ENCODE measurements around the gene ANKZF1.
A peak's percentile ranks its signal among the peaks of the same experiment; 100 is the strongest.
"Not testable (repeated sequence)": the region's sequence is repeated elsewhere in the genome, so short reads cannot be mapped to it uniquely, and the experiment has no call there.

Gene ANKZF1

DNA sequence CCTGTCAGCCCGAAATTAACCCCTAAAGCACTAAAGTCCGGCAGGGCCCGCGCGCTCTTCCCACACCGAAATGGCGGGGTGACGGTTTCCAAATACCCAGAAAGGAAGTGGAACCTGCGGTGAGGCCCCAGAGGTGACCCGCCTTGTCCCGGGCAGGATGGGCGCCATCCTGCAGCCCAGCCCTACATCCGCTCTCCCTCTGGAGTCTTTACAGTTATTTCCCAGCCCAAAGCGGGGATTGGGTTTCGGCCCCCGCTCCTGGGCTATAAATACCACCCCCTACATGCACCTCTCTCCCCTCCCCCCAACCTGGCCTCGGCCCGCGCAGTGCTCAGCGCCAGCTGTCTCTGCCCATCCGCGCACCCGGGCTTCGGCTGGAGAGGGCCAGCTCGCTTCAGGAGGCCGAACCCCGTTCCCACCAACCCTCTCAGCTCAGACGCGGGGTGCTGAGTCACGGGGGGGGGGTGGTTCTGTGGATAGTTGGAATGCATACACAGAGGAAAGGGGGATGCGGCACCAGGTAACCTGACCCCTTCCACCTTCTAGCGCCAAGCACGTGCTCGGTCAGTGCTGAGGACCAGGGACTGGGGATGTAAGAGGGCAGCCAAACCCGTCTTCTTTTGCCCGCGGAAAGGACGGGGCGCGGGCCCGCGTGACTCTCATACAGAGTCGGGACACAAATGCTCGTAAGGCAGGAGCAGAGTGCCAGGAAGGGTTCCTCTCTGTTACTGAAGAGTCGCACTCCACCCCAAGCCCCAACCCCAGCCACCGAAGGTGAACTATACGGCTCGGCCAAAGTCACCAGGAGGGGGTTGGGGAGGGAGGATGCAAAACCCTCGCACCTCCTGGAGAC lies 23.5 kb downstream of the ANKZF1 start, which contains the start of gene TUBA4B:
Gene TUBA4B (plus strand): TSS at position 344 of the 853 bp plus-strand sequence. CDS start 165 bp downstream, at position 509.
- Histone ChIP-seq H3K9ac (ENCODE audit: insufficient read length) (peak within 1 kb of the TSS; percentile 60), H3K27ac (no peak within 1 kb of the TSS), H3K9me3 (ENCODE audit: low read depth, low read length) (no peaks in the 10 kb centered on the region), H3K4me3 (peak within 1 kb of the TSS; percentile 94), H3K36me3 (ENCODE audit: insufficient read depth, low read length) (no peaks in the 10 kb centered on the region; the same call in 1 of the 2 replicates)
- TF ChIP-seq POLR2AphosphoS5 (IDR thresholded peaks at IDR 0.05; ENCODE audit: borderline replicate concordance, low read depth, low read length) = no peak
- no peak for TF ChIP-seq EZH2 (IDR thresholded peaks at IDR 0.05)
- TF ChIP-seq FOXP2 (optimal IDR thresholded peaks at IDR 0.05; ENCODE audit: control extremely low read depth, extremely low read length, insufficient read depth) = no peak
- no peak for DNase-seq (ENCODE audit: low read depth, low spot score)

DNA sequence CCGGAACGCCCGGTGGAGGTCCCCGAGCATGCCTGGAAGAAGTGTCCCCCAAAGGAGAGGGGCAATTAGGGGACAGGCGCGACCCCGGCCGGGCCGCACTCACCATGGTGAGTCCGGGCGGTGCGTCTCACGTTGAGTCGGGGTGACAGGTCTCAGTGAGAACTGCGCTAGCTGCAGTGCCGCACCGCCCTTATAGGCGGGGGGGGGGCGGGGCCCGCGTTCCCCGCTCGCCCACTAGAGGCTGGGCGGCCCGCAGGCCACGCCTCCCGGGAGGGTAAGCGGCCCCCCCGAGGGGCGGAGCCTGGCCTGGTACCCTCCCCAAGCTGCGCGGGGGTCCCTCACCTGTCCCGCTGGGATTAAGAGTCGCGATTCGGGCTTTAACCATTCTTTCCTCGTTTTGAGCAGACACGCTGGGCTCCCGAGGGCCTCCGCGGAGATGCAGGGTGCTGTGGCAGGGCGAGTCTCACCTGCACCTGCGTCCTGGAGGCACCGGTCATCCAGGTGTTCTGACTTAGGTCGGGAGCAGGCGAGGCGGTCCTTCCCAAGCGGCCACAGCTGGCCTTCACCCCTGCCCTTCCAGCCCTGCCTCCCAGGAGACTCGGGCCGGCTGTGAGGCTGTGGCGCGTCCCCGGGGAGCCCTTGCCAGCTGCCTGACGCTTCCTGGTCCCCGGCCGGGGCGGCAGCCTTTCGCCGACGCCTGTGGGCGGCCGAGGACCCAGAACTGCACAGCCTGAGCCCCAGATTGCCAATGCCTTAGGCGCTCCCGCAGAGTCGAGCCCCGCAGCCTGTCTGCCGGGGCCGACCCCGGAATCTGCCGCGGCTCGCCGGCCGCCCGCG lies 24.4 kb downstream of the ANKZF1 start, which contains the start of gene TUBA4A:
Gene TUBA4A (minus strand): TSS at position 166 of the 837 bp plus-strand sequence. CDS start 60 bp downstream, at position 106.
- TF ChIP-seq EZH2 (IDR thresholded peaks at IDR 0.05) (peak; percentile 65), POLR2AphosphoS5 (IDR thresholded peaks at IDR 0.05; ENCODE audit: borderline replicate concordance, low read depth, low read length) (peak; percentile 79), FOXP2 (optimal IDR thresholded peaks at IDR 0.05; ENCODE audit: control extremely low read depth, extremely low read length, insufficient read depth) (no peak)
- H3K4me3 ChIP-seq = peak within 1 kb of the TSS; percentile 94
- no peaks in the 10 kb centered on the region; the same call in 1 of the 2 replicates for H3K36me3 ChIP-seq (ENCODE audit: insufficient read depth, low read length)
- no peak for DNase-seq (ENCODE audit: low read depth, low spot score)
- H3K9me3 ChIP-seq (ENCODE audit: low read depth, low read length) = no peaks in the 10 kb centered on the region
- H3K27ac ChIP-seq = no peak within 1 kb of the TSS
- H3K9ac ChIP-seq (ENCODE audit: insufficient read length) = peak within 1 kb of the TSS; percentile 60

DNA sequence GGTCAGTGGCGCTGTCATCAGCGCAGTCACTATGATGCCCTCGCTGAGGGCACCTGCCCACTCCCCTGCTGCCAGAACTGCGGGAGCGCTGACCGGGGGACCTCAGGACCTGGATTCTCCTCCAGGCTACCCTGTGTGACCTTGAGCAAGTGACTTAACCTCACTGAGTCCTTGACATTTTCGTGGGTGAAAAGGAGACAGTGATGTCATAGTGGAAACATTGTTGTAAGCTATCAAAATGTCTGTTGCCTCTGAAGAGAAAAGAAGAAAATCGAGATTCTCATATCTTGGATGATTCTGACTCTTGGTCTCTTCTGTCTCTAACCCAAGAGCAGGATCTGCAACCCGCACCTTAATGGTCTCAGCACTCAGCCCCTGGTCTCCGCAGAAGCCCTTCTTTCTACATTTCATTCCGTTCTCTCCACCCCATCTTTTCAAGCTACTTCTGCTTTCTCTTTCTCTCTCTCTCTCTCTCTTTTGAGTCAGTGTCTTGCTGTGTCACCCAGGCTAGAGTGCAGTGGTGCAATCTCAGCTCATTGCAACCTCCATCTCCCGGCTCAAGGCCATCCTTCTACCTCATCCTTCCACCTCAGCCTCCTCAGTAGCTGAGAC lies 25.1 kb downstream of the ANKZF1 start:
- Histone ChIP-seq H3K4me3 (peak overlapping the region; percentile 94), H3K9me3 (ENCODE audit: low read depth, low read length) (no peaks in the 10 kb centered on the region), H3K9ac (ENCODE audit: insufficient read length) (no peak overlapping the region), H3K27ac (no peak overlapping the region), H3K36me3 (ENCODE audit: insufficient read depth, low read length) (no peaks in the 10 kb centered on the region; the same call in 1 of the 2 replicates)
- no peak for DNase-seq (ENCODE audit: low read depth, low spot score)
- TF ChIP-seq FOXP2 (optimal IDR thresholded peaks at IDR 0.05; ENCODE audit: control extremely low read depth, extremely low read length, insufficient read depth) = no peak
- no peak for TF ChIP-seq EZH2 (IDR thresholded peaks at IDR 0.05)
- no peak for TF ChIP-seq POLR2AphosphoS5 (IDR thresholded peaks at IDR 0.05; ENCODE audit: borderline replicate concordance, low read depth, low read length)

DNA sequence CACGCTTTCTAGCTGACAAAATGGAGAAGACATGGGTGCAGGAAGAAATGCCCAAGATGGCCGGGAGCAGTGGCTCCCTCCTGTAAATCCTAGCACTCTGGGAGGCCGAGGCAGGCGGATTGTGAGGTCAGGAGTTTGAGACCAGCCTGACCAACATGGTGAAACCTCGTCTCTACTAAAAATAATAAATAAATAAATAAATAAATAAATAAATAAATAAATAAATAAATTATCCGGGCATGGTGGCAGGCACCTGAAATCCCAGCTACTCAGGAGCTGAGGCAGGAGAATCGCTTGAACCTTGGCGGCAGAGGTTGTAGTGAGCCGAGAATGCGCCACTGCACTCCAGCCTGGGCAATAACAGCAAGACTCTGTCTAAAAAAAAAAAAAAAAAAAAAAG lies 29.3 kb downstream of the ANKZF1 start:
- H3K9me3 ChIP-seq (ENCODE audit: low read depth, low read length); H3K36me3 ChIP-seq (ENCODE audit: insufficient read depth, low read length); H3K27ac ChIP-seq; H3K9ac ChIP-seq (ENCODE audit: insufficient read length); DNase-seq (ENCODE audit: low read depth, low spot score); H3K4me3 ChIP-seq: not testable (repeated sequence)

DNA sequence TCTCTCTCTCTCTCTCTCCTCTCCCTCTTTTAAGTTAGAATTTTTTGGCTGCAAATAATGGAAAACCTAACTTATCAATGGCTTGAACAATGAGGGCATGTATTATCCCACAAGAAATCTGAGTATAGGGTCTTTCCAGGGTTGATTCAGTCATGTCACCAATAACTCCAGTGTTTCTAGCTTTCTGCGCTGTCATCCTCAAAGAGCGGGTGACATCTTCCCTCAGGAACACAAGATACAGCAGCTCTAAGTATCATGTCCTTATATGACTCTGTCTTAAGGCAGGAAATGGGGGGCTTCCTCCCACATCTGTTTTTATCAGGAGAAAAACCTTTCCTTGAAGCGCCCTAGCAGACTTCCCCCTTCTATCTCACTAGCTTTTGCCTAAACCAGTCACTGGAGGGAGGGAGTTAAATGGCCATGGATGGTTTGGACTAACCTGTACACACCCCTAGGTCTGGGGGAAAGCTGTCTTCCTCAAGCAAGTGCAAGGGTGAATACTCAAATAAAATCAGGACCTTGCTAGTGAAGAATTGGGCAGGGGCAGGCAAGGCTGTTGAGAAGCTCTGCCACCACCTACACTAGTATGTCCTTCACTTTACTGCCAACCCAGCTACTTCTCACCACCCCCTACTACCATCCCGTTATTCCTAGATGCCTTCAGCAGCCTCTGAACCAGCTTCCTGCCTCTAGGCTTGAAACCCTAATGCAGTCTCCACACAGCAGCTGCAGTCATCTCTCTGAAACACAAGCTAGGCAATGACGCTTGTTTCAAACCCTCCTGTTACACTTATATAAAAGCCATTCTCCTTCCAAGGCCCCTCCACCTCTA lies 31.6 kb downstream of the ANKZF1 start:
- no peaks in the 10 kb centered on the region for H3K36me3 ChIP-seq (ENCODE audit: insufficient read depth, low read length)
- DNase-seq (ENCODE audit: low read depth, low spot score) = no peak
- no peak overlapping the region for H3K4me3 ChIP-seq
- TF ChIP-seq EZH2 (IDR thresholded peaks at IDR 0.05) (no peak), POLR2AphosphoS5 (IDR thresholded peaks at IDR 0.05; ENCODE audit: borderline replicate concordance, low read depth, low read length) (no peak), FOXP2 (optimal IDR thresholded peaks at IDR 0.05; ENCODE audit: control extremely low read depth, extremely low read length, insufficient read depth) (no peak)
- no peak overlapping the region for H3K27ac ChIP-seq
- H3K9ac ChIP-seq (ENCODE audit: insufficient read length) = no peak overlapping the region
- no peaks in the 10 kb centered on the region for H3K9me3 ChIP-seq (ENCODE audit: low read depth, low read length)

DNA sequence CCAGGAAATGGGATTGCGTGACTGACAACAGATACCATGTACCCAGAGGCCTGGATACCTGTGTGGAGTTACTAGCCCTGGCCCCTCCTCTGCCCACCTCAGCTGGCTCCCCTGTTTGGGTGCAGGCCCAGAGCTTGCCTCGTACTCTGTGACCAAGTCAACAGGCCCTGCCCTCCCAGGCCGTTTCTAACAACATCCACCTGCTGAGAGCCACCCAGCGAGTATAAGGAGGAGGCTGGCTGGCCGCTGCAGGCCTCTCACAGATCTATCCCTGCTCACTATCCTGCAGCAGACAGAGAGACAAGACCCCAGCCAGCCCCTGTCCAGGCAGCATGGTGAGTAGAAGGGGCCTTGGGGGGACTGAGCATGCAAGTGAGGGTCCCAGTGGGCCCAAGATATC lies 36.6 kb downstream of the ANKZF1 start:
- H3K27ac ChIP-seq = no peak overlapping the region
- no peak overlapping the region for H3K4me3 ChIP-seq
- H3K36me3 ChIP-seq (ENCODE audit: insufficient read depth, low read length) = no peaks in the 10 kb centered on the region
- DNase-seq (ENCODE audit: low read depth, low spot score) = no peak
- H3K9me3 ChIP-seq (ENCODE audit: low read depth, low read length) = no peaks in the 10 kb centered on the region
- no peak for TF ChIP-seq EZH2 (IDR thresholded peaks at IDR 0.05)
- no peak for TF ChIP-seq FOXP2 (optimal IDR thresholded peaks at IDR 0.05; ENCODE audit: control extremely low read depth, extremely low read length, insufficient read depth)
- no peak for TF ChIP-seq POLR2AphosphoS5 (IDR thresholded peaks at IDR 0.05; ENCODE audit: borderline replicate concordance, low read depth, low read length)
- H3K9ac ChIP-seq (ENCODE audit: insufficient read length) = no peak overlapping the region

DNA sequence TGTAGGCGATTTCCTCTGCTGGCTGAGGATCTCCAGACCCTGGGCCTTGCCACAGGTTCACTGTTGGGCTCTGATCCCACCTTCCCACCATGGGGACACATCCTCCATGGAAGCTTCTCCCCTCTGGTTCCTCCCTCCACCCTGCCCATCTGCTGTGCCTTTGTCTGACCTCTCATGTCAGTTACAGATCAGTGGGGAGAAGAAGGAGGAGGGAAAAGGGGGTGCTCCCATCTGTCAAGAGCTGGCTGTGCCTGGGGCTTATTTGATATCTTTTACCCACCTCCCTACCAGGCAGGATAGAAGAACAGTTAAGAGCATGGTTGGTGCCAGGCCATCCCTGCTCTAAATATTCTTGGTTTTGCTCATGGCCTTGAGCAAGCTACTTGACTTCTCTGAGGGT lies 37.3 kb downstream of the ANKZF1 start:
- no peaks in the 10 kb centered on the region for H3K9me3 ChIP-seq (ENCODE audit: low read depth, low read length)
- no peaks in the 10 kb centered on the region for H3K36me3 ChIP-seq (ENCODE audit: insufficient read depth, low read length)
- H3K9ac ChIP-seq (ENCODE audit: insufficient read length) = no peak overlapping the region
- DNase-seq (ENCODE audit: low read depth, low spot score) = no peak
- no peak overlapping the region for H3K27ac ChIP-seq
- H3K4me3 ChIP-seq = no peak overlapping the region
- TF ChIP-seq POLR2AphosphoS5 (IDR thresholded peaks at IDR 0.05; ENCODE audit: borderline replicate concordance, low read depth, low read length) (no peak), EZH2 (IDR thresholded peaks at IDR 0.05) (no peak), FOXP2 (optimal IDR thresholded peaks at IDR 0.05; ENCODE audit: control extremely low read depth, extremely low read length, insufficient read depth) (no peak)
